Stimulated activated CD8-positive, alpha-beta memory T cell treated with anti-CD3 and anti-CD28 coated beads, Interleukin-2, amount 100 ng/mL, for 1 hour (primary cell): ENCODE results near the gene INCA1.

ENCODE experiments used
- DNase-seq, 2 donors: peaks; one replicate each; pipeline ENCODE4 v3.0.0-alpha.2; 2020; ENCODE audit warnings: low read depth in 2 of 2

Gene INCA1

GRCh38 chr17:4948931-4949320 lies 48.4 kb downstream of the INCA1 start:
- DNase-seq = peak in 1 of 2 donors; percentile 39

- DNase-seq = peak; percentile 77 to 85
These were observed 49.0 kb downstream of the INCA1 start, which contains the start of gene PFN1 for GRCh38 chr17:4948166-4948930. TSS of gene PFN1 (minus strand) at chr17:4948530. CDS start at chr17:4948394, 136 bp downstream.

GRCh38 chr17:4947411-4948165 lies 49.7 kb downstream of the INCA1 start:
- peak in 1 of 2 donors; percentile 51 for DNase-seq

- no peak for DNase-seq
These were observed 50.3 kb downstream of the INCA1 start for GRCh38 chr17:4947010-4947410.

GRCh38 chr17:4946312-4946976 lies 50.9 kb downstream of the INCA1 start:
- no peak for DNase-seq

- DNase-seq = no peak
These were observed 51.4 kb downstream of the INCA1 start for GRCh38 chr17:4945944-4946280.

GRCh38 chr17:4945176-4945943 lies 52.0 kb downstream of the INCA1 start:
- peak in 1 of 2 donors; percentile 63 for DNase-seq

GRCh38 chr17:4944554-4945175 lies 52.7 kb downstream of the INCA1 start:
- DNase-seq = no peak

GRCh38 chr17:4944163-4944553 lies 53.2 kb downstream of the INCA1 start:
- peak in 1 of 2 donors; percentile 33 for DNase-seq

GRCh38 chr17:4942760-4943508 lies 54.4 kb downstream of the INCA1 start:
- no peak for DNase-seq

- no peak for DNase-seq
These were observed 56.1 kb downstream of the INCA1 start for GRCh38 chr17:4941319-4941610.

GRCh38 chr17:4940555-4941318 lies 56.6 kb downstream of the INCA1 start:
- DNase-seq = peak in 1 of 2 donors; percentile 23

- DNase-seq = peak; percentile 88 to 89
These were observed 57.3 kb downstream of the INCA1 start, which contains the start of the genes RNF167 and SLC25A11 for GRCh38 chr17:4939796-4940554. TSS of gene RNF167 (plus strand) at chr17:4940268. CDS start at chr17:4940910, 642 bp downstream. TSS of gene SLC25A11 (minus strand) at chr17:4940046. CDS start at chr17:4939910, 136 bp downstream.

- DNase-seq = no peak
These were observed 57.9 kb downstream of the INCA1 start for GRCh38 chr17:4939546-4939795.

GRCh38 chr17:4938688-4939545 lies 58.4 kb downstream of the INCA1 start:
- DNase-seq = no peak
